HT-29 (cell line): ENCODE results near the gene FAF1. TPM values are rescaled to one million over a fixed set of nuclear protein-coding genes. Genes with fewer than 3 reads are reported as not detected.

Experiments used
- DNase-seq: peaks from one replicate; pipeline ENCODE4 v3.0.0-alpha.2; 2015; ENCODE audit warnings: low spot score
- total RNA-seq: library from RNA; depleted of rRNA; stranded (reverse); fragments of >200 nt; shearing (Covaris generic); gene quantifications from 2 replicates; pipeline ENCODE4 v1.2.3, GENCODE V29; 2014

FAF1 gene
- total RNA-seq, 1 experiment from 2014 or later, result 25.9 TPM

GRCh38 chr1:50497007-50497406 lies 463.1 kb downstream of the FAF1 start:
- DNase-seq, result no peak

GRCh38 chr1:50493710-50494109 lies 466.4 kb downstream of the FAF1 start:
- no peak for DNase-seq

GRCh38 chr1:50492142-50492541 lies 467.9 kb downstream of the FAF1 start:
- no peak for DNase-seq

- DNase-seq, result no peak
Observed at GRCh38 chr1:50491142-50491541, 468.9 kb downstream of the FAF1 start.

- DNase-seq, result no peak
Observed at GRCh38 chr1:50490640-50491039, 469.4 kb downstream of the FAF1 start.

- no peak for DNase-seq
Observed at GRCh38 chr1:50488876-50489275, 471.2 kb downstream of the FAF1 start.

GRCh38 chr1:50488356-50488755 lies 471.7 kb downstream of the FAF1 start:
- DNase-seq, result no peak

GRCh38 chr1:50487725-50488124 lies 472.3 kb downstream of the FAF1 start:
- DNase-seq, result no peak

GRCh38 chr1:50481142-50481736 lies 478.8 kb downstream of the FAF1 start:
- no peak for DNase-seq

- no peak for DNase-seq
Observed at GRCh38 chr1:50476800-50477199, 483.3 kb downstream of the FAF1 start.

GRCh38 chr1:50474859-50475809 lies 484.9 kb downstream of the FAF1 start:
- peak; percentile 61 for DNase-seq

GRCh38 chr1:50473513-50473912 lies 486.6 kb downstream of the FAF1 start:
- DNase-seq, result no peak

GRCh38 chr1:50471967-50472366 lies 488.1 kb downstream of the FAF1 start:
- no peak for DNase-seq

- no peak for DNase-seq
Observed at GRCh38 chr1:50462964-50463363, 497.1 kb downstream of the FAF1 start.

- DNase-seq, result no peak
Observed at GRCh38 chr1:50458507-50458906, 501.6 kb downstream of the FAF1 start.

GRCh38 chr1:50454911-50455310 lies 505.2 kb downstream of the FAF1 start:
- DNase-seq, result no peak

GRCh38 chr1:50453266-50453665 lies 506.8 kb downstream of the FAF1 start:
- DNase-seq, result no peak

GRCh38 chr1:50452700-50453099 lies 507.4 kb downstream of the FAF1 start:
- no peak for DNase-seq

GRCh38 chr1:50450861-50451653 lies 509.0 kb downstream of the FAF1 start:
- DNase-seq, result no peak

GRCh38 chr1:50447961-50448360 lies 512.1 kb downstream of the FAF1 start:
- DNase-seq, result no peak

- no peak for DNase-seq
Observed at GRCh38 chr1:50441183-50441582, 518.9 kb downstream of the FAF1 start.

- no peak for DNase-seq
Observed at GRCh38 chr1:50438945-50439344, 521.1 kb downstream of the FAF1 start.
